HUES6 (cell line): ENCODE data around the gene CPB1.
"Not testable (repeated sequence)": the region's sequence is repeated elsewhere in the genome, so short reads cannot be mapped to it uniquely, and the experiment has no call there.

Source experiments
- H3K27ac ChIP-seq: 2 replicates; pipeline ENCODE4 v1.7.0; 2013; ENCODE audit warnings: low read depth, mild to moderate bottlenecking, low read length, inconsistent platforms
- H3K27me3 ChIP-seq: 2 replicates; pipeline ENCODE4 v1.6.1; 2013; ENCODE audit warnings: low read length; ENCODE audit not compliant: control insufficient read depth, insufficient read depth
- H3K36me3 ChIP-seq: 2 replicates; pipeline ENCODE4 v1.6.1; 2013; ENCODE audit warnings: low read length; ENCODE audit not compliant: control insufficient read depth, insufficient read depth
- H3K4me1 ChIP-seq: 2 replicates; pipeline ENCODE4 v1.6.1; 2013; ENCODE audit warnings: low read length; ENCODE audit not compliant: control insufficient read depth, insufficient read depth
- H3K4me3 ChIP-seq: 2 replicates; pipeline ENCODE4 v1.5.1; 2013; ENCODE audit warnings: low read depth, low read length
- H3K9ac ChIP-seq: one replicate; pipeline ENCODE4 v1.6.1; 2013; ENCODE audit warnings: mild to moderate bottlenecking, low read length
- H3K9me3 ChIP-seq: 2 replicates; pipeline ENCODE4 v1.6.1; 2013; ENCODE audit warnings: low read depth, low read length; ENCODE audit not compliant: control insufficient read depth, insufficient read depth

The CPB1 gene

GRCh38 chr3:148827585-148827984 lies at the start of gene CPB1:
Gene CPB1 (plus strand): TSS chr3:148827811. CDS start chr3:148827824, 13 bp downstream.
- Histone ChIP-seq H3K9me3 (no peaks in the 10 kb centered on the region), H3K27me3 (no peaks in the 10 kb centered on the region), H3K36me3 (no peaks in the 10 kb centered on the region), H3K4me1 (no peaks in the 10 kb centered on the region), H3K9ac (no peak within 1 kb of the TSS), H3K27ac (no peak within 1 kb of the TSS), H3K4me3 (no peak within 1 kb of the TSS)

GRCh38 chr3:148778926-148779325 lies 48.7 kb upstream of the CPB1 start:
- Histone ChIP-seq H3K9ac (no peak overlapping the region), H3K4me3 (no peak overlapping the region), H3K27ac (no peak overlapping the region), H3K9me3 (no peaks in the 10 kb centered on the region), H3K36me3 (no peaks in the 10 kb centered on the region), H3K4me1 (no peaks in the 10 kb centered on the region), H3K27me3 (no peaks in the 10 kb centered on the region)

- H3K4me3 ChIP-seq, H3K27ac ChIP-seq, H3K36me3 ChIP-seq, H3K9ac ChIP-seq, H3K4me1 ChIP-seq, H3K27me3 ChIP-seq: not testable (repeated sequence)
- peaks cover 18% of the 10 kb centered on the region for H3K9me3 ChIP-seq
Measured at GRCh38 chr3:148785026-148785425, 42.6 kb upstream of the CPB1 start.

GRCh38 chr3:148786159-148786558 lies 41.5 kb upstream of the CPB1 start:
- not testable (repeated sequence) for H3K9ac ChIP-seq, H3K36me3 ChIP-seq, H3K27me3 ChIP-seq, H3K4me3 ChIP-seq, H3K27ac ChIP-seq, H3K4me1 ChIP-seq
- H3K9me3 ChIP-seq: peaks cover 18% of the 10 kb centered on the region

- Histone ChIP-seq H3K36me3 (no peaks in the 10 kb centered on the region), H3K9ac (no peak overlapping the region), H3K9me3 (peaks cover 18% of the 10 kb centered on the region), H3K4me1 (0 out of 2 replicates have a peak, but pooled peaks cover 3% of the 10 kb centered on the region), H3K27ac (no peak overlapping the region), H3K4me3 (no peak overlapping the region), H3K27me3 (no peaks in the 10 kb centered on the region)
Measured at GRCh38 chr3:148789146-148789545, 38.5 kb upstream of the CPB1 start.

GRCh38 chr3:148789906-148790305 lies 37.7 kb upstream of the CPB1 start:
- no peak overlapping the region for H3K4me3 ChIP-seq
- H3K36me3 ChIP-seq: no peaks in the 10 kb centered on the region
- H3K9ac ChIP-seq: no peak overlapping the region
- peaks cover 8% of the 10 kb centered on the region for H3K4me1 ChIP-seq
- no peaks in the 10 kb centered on the region for H3K27me3 ChIP-seq
- peaks cover 18% of the 10 kb centered on the region for H3K9me3 ChIP-seq
- H3K27ac ChIP-seq: no peak overlapping the region

GRCh38 chr3:148790370-148790769 lies 37.2 kb upstream of the CPB1 start:
- no peak overlapping the region for H3K27ac ChIP-seq
- no peak overlapping the region for H3K9ac ChIP-seq
- no peaks in the 10 kb centered on the region for H3K27me3 ChIP-seq
- no peaks in the 10 kb centered on the region for H3K36me3 ChIP-seq
- no peak overlapping the region for H3K4me3 ChIP-seq
- peaks cover 18% of the 10 kb centered on the region for H3K9me3 ChIP-seq
- H3K4me1 ChIP-seq: peaks cover 8% of the 10 kb centered on the region

- peaks cover 8% of the 10 kb centered on the region for H3K4me1 ChIP-seq
- peaks cover 15% of the 10 kb centered on the region for H3K9me3 ChIP-seq
- H3K27me3 ChIP-seq: no peaks in the 10 kb centered on the region
- no peak overlapping the region for H3K9ac ChIP-seq
- no peak overlapping the region for H3K27ac ChIP-seq
- H3K4me3 ChIP-seq: no peak overlapping the region
- no peaks in the 10 kb centered on the region for H3K36me3 ChIP-seq
Measured at GRCh38 chr3:148790851-148791735, 36.5 kb upstream of the CPB1 start.

GRCh38 chr3:148791920-148792319 lies 35.7 kb upstream of the CPB1 start:
- H3K9ac ChIP-seq: no peak overlapping the region
- peaks cover 13% of the 10 kb centered on the region for H3K4me1 ChIP-seq
- no peak overlapping the region for H3K27ac ChIP-seq
- H3K4me3 ChIP-seq: no peak overlapping the region
- H3K36me3 ChIP-seq: no peaks in the 10 kb centered on the region
- peaks cover 7% of the 10 kb centered on the region for H3K9me3 ChIP-seq
- H3K27me3 ChIP-seq: no peaks in the 10 kb centered on the region

- no peaks in the 10 kb centered on the region for H3K36me3 ChIP-seq
- no peaks in the 10 kb centered on the region for H3K27me3 ChIP-seq
- H3K4me1 ChIP-seq: peaks cover 19% of the 10 kb centered on the region
- H3K9ac ChIP-seq: no peak overlapping the region
- peaks cover under 1% of the 10 kb centered on the region; the same call in 1 of the 2 replicates for H3K9me3 ChIP-seq
- H3K4me3 ChIP-seq: no peak overlapping the region
- no peak overlapping the region for H3K27ac ChIP-seq
Measured at GRCh38 chr3:148792516-148792915, 35.1 kb upstream of the CPB1 start.

GRCh38 chr3:148796799-148797198 lies 30.8 kb upstream of the CPB1 start:
- H3K36me3 ChIP-seq: no peaks in the 10 kb centered on the region
- no peak overlapping the region for H3K27ac ChIP-seq
- H3K9me3 ChIP-seq: no peaks in the 10 kb centered on the region
- H3K9ac ChIP-seq: no peak overlapping the region
- H3K4me1 ChIP-seq: peaks cover 27% of the 10 kb centered on the region
- H3K27me3 ChIP-seq: no peaks in the 10 kb centered on the region
- H3K4me3 ChIP-seq: no peak overlapping the region
